ENCODE results near the gene GPC1.

Gene GPC1

GRCh38 chr2:240416821-240417220, 18.6 kb upstream of the GPC1 start:
- H3K9me3 ChIP-seq: peaks cover 7% of the 10 kb centered on the region
- no peak for TF ChIP-seq CTCF (IDR thresholded peaks at IDR 0.05)
- no peak overlapping the region for H3K4me3 ChIP-seq (ENCODE audit: low read depth in 1 of 2, low read length in 1 of 2)
- no peaks in the 10 kb centered on the region for H3K4me1 ChIP-seq (ENCODE audit: control insufficient read depth in 1 of 2, insufficient read depth in 1 of 2, low read depth in 1 of 2, low read length in 1 of 2)
- H3K27ac ChIP-seq: no peak overlapping the region
- H3K27me3 ChIP-seq: no peaks in the 10 kb centered on the region
- H3K36me3 ChIP-seq: no peaks in the 10 kb centered on the region

GRCh38 chr2:240418311-240418710, 17.2 kb upstream of the GPC1 start:
- peaks cover 7% of the 10 kb centered on the region for H3K9me3 ChIP-seq
- H3K27ac ChIP-seq: no peak overlapping the region
- no peaks in the 10 kb centered on the region for H3K27me3 ChIP-seq
- H3K4me3 ChIP-seq (ENCODE audit: low read depth in 1 of 2, low read length in 1 of 2): no peak overlapping the region
- no peak for TF ChIP-seq CTCF (IDR thresholded peaks at IDR 0.05)
- no peaks in the 10 kb centered on the region for H3K36me3 ChIP-seq
- no peaks in the 10 kb centered on the region for H3K4me1 ChIP-seq (ENCODE audit: control insufficient read depth in 1 of 2, insufficient read depth in 1 of 2, low read depth in 1 of 2, low read length in 1 of 2)

- Histone ChIP-seq H3K9me3 (peaks cover 7% of the 10 kb centered on the region), H3K27me3 (no peaks in the 10 kb centered on the region), H3K4me1 (ENCODE audit: control insufficient read depth in 1 of 2, insufficient read depth in 1 of 2, low read depth in 1 of 2, low read length in 1 of 2) (no peaks in the 10 kb centered on the region), H3K36me3 (no peaks in the 10 kb centered on the region), H3K4me3 (ENCODE audit: low read depth in 1 of 2, low read length in 1 of 2) (no peak overlapping the region), H3K27ac (no peak overlapping the region)
- TF ChIP-seq CTCF (IDR thresholded peaks at IDR 0.05): no peak
Measured at GRCh38 chr2:240419271-240419670, 16.2 kb upstream of the GPC1 start.

GRCh38 chr2:240419723-240420122, 15.7 kb upstream of the GPC1 start:
- no peaks in the 10 kb centered on the region for H3K27me3 ChIP-seq
- H3K36me3 ChIP-seq: no peaks in the 10 kb centered on the region
- H3K4me3 ChIP-seq (ENCODE audit: low read depth in 1 of 2, low read length in 1 of 2): no peak overlapping the region
- H3K4me1 ChIP-seq (ENCODE audit: control insufficient read depth in 1 of 2, insufficient read depth in 1 of 2, low read depth in 1 of 2, low read length in 1 of 2): no peaks in the 10 kb centered on the region
- H3K27ac ChIP-seq: no peak overlapping the region
- TF ChIP-seq CTCF (IDR thresholded peaks at IDR 0.05): no peak
- peaks cover 7% of the 10 kb centered on the region for H3K9me3 ChIP-seq

- Histone ChIP-seq H3K27me3 (no peaks in the 10 kb centered on the region), H3K36me3 (no peaks in the 10 kb centered on the region), H3K27ac (no peak overlapping the region), H3K4me1 (ENCODE audit: control insufficient read depth in 1 of 2, insufficient read depth in 1 of 2, low read depth in 1 of 2, low read length in 1 of 2) (no peaks in the 10 kb centered on the region), H3K4me3 (ENCODE audit: low read depth in 1 of 2, low read length in 1 of 2) (no peak overlapping the region), H3K9me3 (peaks cover 7% of the 10 kb centered on the region)
- no peak for TF ChIP-seq CTCF (IDR thresholded peaks at IDR 0.05)
Measured at GRCh38 chr2:240420206-240421104, 15.0 kb upstream of the GPC1 start.
